ENCODE data around the gene CACNA2D1.

Gene CACNA2D1

DNA sequence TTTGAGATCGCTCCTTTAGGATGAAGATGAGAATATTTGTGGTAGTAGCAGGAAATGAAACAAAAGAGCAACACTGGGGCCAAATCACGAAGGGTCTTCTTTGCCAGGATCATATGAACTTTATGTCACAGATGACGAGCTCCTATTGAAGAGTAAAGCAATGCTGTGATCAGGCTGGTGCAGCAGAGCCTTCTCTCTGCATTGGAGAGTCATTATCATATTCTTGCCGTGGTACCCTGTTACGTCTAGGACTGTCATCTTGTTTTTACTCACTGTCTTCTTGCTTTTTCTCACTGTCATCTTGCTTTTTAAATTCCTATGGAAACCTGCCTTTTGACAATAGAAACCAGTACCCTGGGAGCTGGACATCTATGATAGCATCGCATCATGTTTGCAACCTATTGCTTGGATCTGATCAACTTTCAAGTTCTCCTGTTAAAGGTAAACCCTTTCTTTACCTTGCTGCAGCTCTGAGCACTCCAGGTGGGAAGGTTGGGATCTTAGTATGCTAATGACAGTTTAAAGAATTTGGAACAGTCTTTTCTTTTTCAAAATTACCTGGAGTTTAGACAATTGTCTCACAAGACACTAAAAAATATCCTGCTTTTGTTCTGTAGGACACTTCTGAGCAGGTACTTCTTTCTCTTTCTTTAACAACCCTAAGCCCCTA, 27.9 kb upstream of the CACNA2D1 start:
- no peaks in the 10 kb centered on the region for H3K36me3 ChIP-seq (ENCODE audit: control insufficient read depth in 1 of 2, insufficient read depth in 2 of 2, low read depth in 1 of 2, low read length in 2 of 2)
- H3K79me1 ChIP-seq (replicated peaks; ENCODE audit: low read length, poor library complexity, severe bottlenecking), result no peaks in the 10 kb centered on the region
- H3K4me2 ChIP-seq (ENCODE audit: low read length, poor library complexity, severe bottlenecking), result no peak overlapping the region
- no peak for DNase-seq
- H3K23ac ChIP-seq (ENCODE audit: low read length in 2 of 2), result no peak overlapping the region
- H3K18ac ChIP-seq (ENCODE audit: low read depth in 1 of 2, low read length in 2 of 2), result no peak overlapping the region
- no peak overlapping the region for H4K8ac ChIP-seq (ENCODE audit: low read length)
- H3K27me3 ChIP-seq (ENCODE audit: control insufficient read depth in 1 of 2, insufficient read depth in 1 of 2, low read length in 2 of 2), result no peaks in the 10 kb centered on the region
- no peak overlapping the region for H3K9ac ChIP-seq (ENCODE audit: low read length)
- no peaks in the 10 kb centered on the region for H3K4me1 ChIP-seq (ENCODE audit: control insufficient read depth, insufficient read depth, low read depth, low read length)
- H3K27ac ChIP-seq (ENCODE audit: low read length, poor library complexity, severe bottlenecking), result no peak overlapping the region
- H2BK5ac ChIP-seq (ENCODE audit: low read depth, low read length, poor library complexity, severe bottlenecking), result no peak overlapping the region
- 76% methylated on average over 6 of the region's 6 CpGs for WGBS
- no peak overlapping the region for H2AK5ac ChIP-seq (ENCODE audit: low read length, severe bottlenecking)
- H3K4me3 ChIP-seq (ENCODE audit: insufficient read depth in 1 of 2, low read depth in 1 of 2, low read length in 2 of 2), result no peak overlapping the region
- no peak overlapping the region for H4K91ac ChIP-seq (ENCODE audit: low read length)
- no peaks in the 10 kb centered on the region for H3K9me3 ChIP-seq (ENCODE audit: control insufficient read depth, low read length)
- H2BK120ac ChIP-seq (ENCODE audit: low read depth, low read length), result no peak overlapping the region
- H2AFZ ChIP-seq (ENCODE audit: low read depth, low read length), result no peak overlapping the region
- H2BK15ac ChIP-seq (ENCODE audit: low read depth, poor library complexity, severe bottlenecking), result no peak overlapping the region
- H3K4ac ChIP-seq (ENCODE audit: low read depth in 1 of 2, low read length in 2 of 2), result no peak overlapping the region
- H2BK12ac ChIP-seq (ENCODE audit: low read length in 2 of 2), result no peak overlapping the region
- no peak overlapping the region for H3K14ac ChIP-seq (ENCODE audit: low read length in 2 of 2)

DNA sequence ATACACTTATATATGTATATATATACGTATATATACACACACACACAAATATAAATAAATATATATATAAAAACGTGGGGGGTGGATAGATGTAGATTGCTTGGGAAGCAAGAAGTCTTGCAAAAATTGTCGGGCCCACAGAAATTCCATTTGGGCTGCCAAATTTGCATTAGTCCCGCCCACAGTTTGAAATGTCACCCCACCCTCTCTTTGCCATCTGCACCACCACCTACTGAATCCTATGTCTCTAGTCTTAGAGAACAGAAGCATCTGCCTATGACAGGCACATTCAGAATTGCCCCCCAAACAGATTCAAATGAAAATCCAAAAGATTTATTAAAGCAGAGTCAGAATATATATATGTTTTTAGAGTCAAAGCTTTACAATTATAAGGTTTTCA, 25.6 kb upstream of the CACNA2D1 start:
- H2BK5ac ChIP-seq (ENCODE audit: low read depth, low read length, poor library complexity, severe bottlenecking), result no peak overlapping the region
- H4K91ac ChIP-seq (ENCODE audit: low read length), result no peak overlapping the region
- no peak overlapping the region for H3K4ac ChIP-seq (ENCODE audit: low read depth in 1 of 2, low read length in 2 of 2)
- no peak overlapping the region for H3K27ac ChIP-seq (ENCODE audit: low read length, poor library complexity, severe bottlenecking)
- H2BK15ac ChIP-seq (ENCODE audit: low read depth, poor library complexity, severe bottlenecking), result no peak overlapping the region
- H3K79me1 ChIP-seq (replicated peaks; ENCODE audit: low read length, poor library complexity, severe bottlenecking), result no peaks in the 10 kb centered on the region
- H2AK5ac ChIP-seq (ENCODE audit: low read length, severe bottlenecking), result no peak overlapping the region
- H3K36me3 ChIP-seq (ENCODE audit: control insufficient read depth in 1 of 2, insufficient read depth in 2 of 2, low read depth in 1 of 2, low read length in 2 of 2), result no peaks in the 10 kb centered on the region
- 58% methylated on average over 2 of the region's 4 CpGs for WGBS
- no peak overlapping the region for H3K14ac ChIP-seq (ENCODE audit: low read length in 2 of 2)
- no peak overlapping the region for H2AFZ ChIP-seq (ENCODE audit: low read depth, low read length)
- H3K27me3 ChIP-seq (ENCODE audit: control insufficient read depth in 1 of 2, insufficient read depth in 1 of 2, low read length in 2 of 2), result no peaks in the 10 kb centered on the region
- no peaks in the 10 kb centered on the region for H3K4me1 ChIP-seq (ENCODE audit: control insufficient read depth, insufficient read depth, low read depth, low read length)
- no peak overlapping the region for H3K4me3 ChIP-seq (ENCODE audit: insufficient read depth in 1 of 2, low read depth in 1 of 2, low read length in 2 of 2)
- no peak overlapping the region for H3K18ac ChIP-seq (ENCODE audit: low read depth in 1 of 2, low read length in 2 of 2)
- H3K9me3 ChIP-seq (ENCODE audit: control insufficient read depth, low read length), result no peaks in the 10 kb centered on the region
- H3K9ac ChIP-seq (ENCODE audit: low read length), result no peak overlapping the region
- no peak for DNase-seq
- no peak overlapping the region for H3K4me2 ChIP-seq (ENCODE audit: low read length, poor library complexity, severe bottlenecking)
- no peak overlapping the region for H3K23ac ChIP-seq (ENCODE audit: low read length in 2 of 2)
- no peak overlapping the region for H4K8ac ChIP-seq (ENCODE audit: low read length)
- H2BK12ac ChIP-seq (ENCODE audit: low read length in 2 of 2), result no peak overlapping the region
- H2BK120ac ChIP-seq (ENCODE audit: low read depth, low read length), result no peak overlapping the region

DNA sequence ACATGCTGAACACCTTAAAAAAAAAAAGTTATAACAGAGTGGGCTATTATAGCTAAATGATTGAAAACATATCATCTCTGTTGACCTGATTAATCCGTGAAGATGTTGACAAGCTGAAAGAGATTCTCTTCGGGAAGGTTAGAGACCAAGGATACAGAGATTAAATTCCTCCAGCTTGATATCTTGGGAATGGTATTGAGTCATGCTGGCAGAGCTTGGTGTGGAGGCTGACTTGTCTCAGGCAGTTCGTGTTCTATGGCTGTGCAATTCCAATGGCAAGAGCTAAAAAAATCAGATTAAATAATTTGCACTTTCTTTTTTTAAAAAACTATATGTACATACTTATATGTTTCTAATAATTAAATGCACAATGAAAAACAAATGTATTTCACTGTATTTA, 24.9 kb upstream of the CACNA2D1 start:
- Histone ChIP-seq H2BK5ac (ENCODE audit: low read depth, low read length, poor library complexity, severe bottlenecking) (no peak overlapping the region), H3K79me1 (replicated peaks; ENCODE audit: low read length, poor library complexity, severe bottlenecking) (no peaks in the 10 kb centered on the region), H2BK15ac (ENCODE audit: low read depth, poor library complexity, severe bottlenecking) (no peak overlapping the region), H3K4ac (ENCODE audit: low read depth in 1 of 2, low read length in 2 of 2) (no peak overlapping the region), H2BK120ac (ENCODE audit: low read depth, low read length) (no peak overlapping the region), H3K4me1 (ENCODE audit: control insufficient read depth, insufficient read depth, low read depth, low read length) (no peaks in the 10 kb centered on the region), H3K4me3 (ENCODE audit: insufficient read depth in 1 of 2, low read depth in 1 of 2, low read length in 2 of 2) (no peak overlapping the region), H2AK5ac (ENCODE audit: low read length, severe bottlenecking) (no peak overlapping the region), H3K4me2 (ENCODE audit: low read length, poor library complexity, severe bottlenecking) (no peak overlapping the region), H3K14ac (ENCODE audit: low read length in 2 of 2) (no peak overlapping the region), H2AFZ (ENCODE audit: low read depth, low read length) (no peak overlapping the region), H3K9ac (ENCODE audit: low read length) (no peak overlapping the region), H4K91ac (ENCODE audit: low read length) (no peak overlapping the region), H2BK12ac (ENCODE audit: low read length in 2 of 2) (no peak overlapping the region), H3K27me3 (ENCODE audit: control insufficient read depth in 1 of 2, insufficient read depth in 1 of 2, low read length in 2 of 2) (no peaks in the 10 kb centered on the region), H3K36me3 (ENCODE audit: control insufficient read depth in 1 of 2, insufficient read depth in 2 of 2, low read depth in 1 of 2, low read length in 2 of 2) (no peaks in the 10 kb centered on the region), H3K18ac (ENCODE audit: low read depth in 1 of 2, low read length in 2 of 2) (no peak overlapping the region), H3K9me3 (ENCODE audit: control insufficient read depth, low read length) (no peaks in the 10 kb centered on the region), H3K23ac (ENCODE audit: low read length in 2 of 2) (no peak overlapping the region), H3K27ac (ENCODE audit: low read length, poor library complexity, severe bottlenecking) (no peak overlapping the region), H4K8ac (ENCODE audit: low read length) (no peak overlapping the region)
- 85% methylated on average over 3 of the region's 3 CpGs for WGBS
- no peak for DNase-seq

DNA sequence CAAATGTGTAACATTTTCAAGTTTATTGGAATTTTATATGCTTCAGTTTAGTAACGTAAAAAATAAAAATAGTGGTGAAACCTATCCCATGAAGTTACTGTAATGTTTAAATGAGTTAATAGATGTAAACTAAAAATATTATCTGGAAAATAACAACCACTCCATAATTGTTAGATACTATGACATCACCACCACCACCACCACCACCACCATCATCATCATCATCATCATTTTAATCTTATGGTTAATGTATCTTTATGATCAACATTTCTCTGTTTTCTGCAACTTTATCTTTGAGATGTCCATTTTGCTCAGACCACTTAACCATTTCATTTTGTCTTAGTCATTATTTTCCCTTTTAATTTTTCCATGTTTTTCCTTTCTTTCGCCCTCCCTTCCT, 23.4 kb upstream of the CACNA2D1 start:
- H3K27ac ChIP-seq (ENCODE audit: low read length, poor library complexity, severe bottlenecking), result no peak overlapping the region
- H2AFZ ChIP-seq (ENCODE audit: low read depth, low read length), result no peak overlapping the region
- H3K27me3 ChIP-seq (ENCODE audit: control insufficient read depth in 1 of 2, insufficient read depth in 1 of 2, low read length in 2 of 2), result no peaks in the 10 kb centered on the region
- H2BK120ac ChIP-seq (ENCODE audit: low read depth, low read length), result no peak overlapping the region
- H3K23ac ChIP-seq (ENCODE audit: low read length in 2 of 2), result no peak overlapping the region
- no peak overlapping the region for H3K4me2 ChIP-seq (ENCODE audit: low read length, poor library complexity, severe bottlenecking)
- H3K4me1 ChIP-seq (ENCODE audit: control insufficient read depth, insufficient read depth, low read depth, low read length), result no peaks in the 10 kb centered on the region
- DNase-seq, result no peak
- no peaks in the 10 kb centered on the region for H3K36me3 ChIP-seq (ENCODE audit: control insufficient read depth in 1 of 2, insufficient read depth in 2 of 2, low read depth in 1 of 2, low read length in 2 of 2)
- no peaks in the 10 kb centered on the region for H3K79me1 ChIP-seq (replicated peaks; ENCODE audit: low read length, poor library complexity, severe bottlenecking)
- H3K4me3 ChIP-seq (ENCODE audit: insufficient read depth in 1 of 2, low read depth in 1 of 2, low read length in 2 of 2), result no peak overlapping the region
- H2AK5ac ChIP-seq (ENCODE audit: low read length, severe bottlenecking), result no peak overlapping the region
- no peak overlapping the region for H2BK12ac ChIP-seq (ENCODE audit: low read length in 2 of 2)
- no peak overlapping the region for H3K18ac ChIP-seq (ENCODE audit: low read depth in 1 of 2, low read length in 2 of 2)
- H4K8ac ChIP-seq (ENCODE audit: low read length), result no peak overlapping the region
- H4K91ac ChIP-seq (ENCODE audit: low read length), result no peak overlapping the region
- H2BK15ac ChIP-seq (ENCODE audit: low read depth, poor library complexity, severe bottlenecking), result no peak overlapping the region
- H3K14ac ChIP-seq (ENCODE audit: low read length in 2 of 2), result no peak overlapping the region
- no peaks in the 10 kb centered on the region for H3K9me3 ChIP-seq (ENCODE audit: control insufficient read depth, low read length)
- no peak overlapping the region for H3K9ac ChIP-seq (ENCODE audit: low read length)
- WGBS, result no CpG with 5 or more reads among the region's 2 CpGs
- no peak overlapping the region for H2BK5ac ChIP-seq (ENCODE audit: low read depth, low read length, poor library complexity, severe bottlenecking)
- H3K4ac ChIP-seq (ENCODE audit: low read depth in 1 of 2, low read length in 2 of 2), result no peak overlapping the region
